Measurements from ENCODE around the gene SLC40A1.

SLC40A1 gene

DNA sequence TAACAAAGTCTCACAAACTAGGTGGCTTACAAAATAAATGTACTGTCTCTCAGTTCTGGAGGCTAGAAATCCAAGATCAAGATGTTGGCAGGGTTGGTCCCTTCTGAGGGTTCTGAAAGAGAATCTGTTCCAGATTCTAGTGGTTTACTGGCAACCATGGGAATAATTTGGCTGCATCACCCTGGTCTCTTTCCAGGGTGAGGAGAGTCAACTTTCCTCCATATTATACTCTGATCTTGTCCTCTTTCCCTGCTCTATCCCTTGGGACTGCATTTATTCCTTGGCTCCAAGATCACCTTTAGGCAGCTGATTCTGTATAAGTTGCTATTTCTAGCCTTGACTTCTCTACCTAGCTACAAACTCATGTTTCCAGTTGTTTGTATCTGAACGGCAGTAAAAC lies 35.2 kb downstream of the SLC40A1 start:
- no peak overlapping the region for H3K4me3 Mint-ChIP-seq
- no peaks in the 10 kb centered on the region for H3K9me3 Mint-ChIP-seq
- no peaks in the 10 kb centered on the region for H3K4me1 Mint-ChIP-seq (ENCODE audit: low read depth)
- no peaks in the 10 kb centered on the region for H3K27me3 Mint-ChIP-seq (ENCODE audit: low read depth)
- no peaks in the 10 kb centered on the region for H3K36me3 Mint-ChIP-seq (ENCODE audit: low read depth)
- H3K27ac Mint-ChIP-seq, result no peak overlapping the region

DNA sequence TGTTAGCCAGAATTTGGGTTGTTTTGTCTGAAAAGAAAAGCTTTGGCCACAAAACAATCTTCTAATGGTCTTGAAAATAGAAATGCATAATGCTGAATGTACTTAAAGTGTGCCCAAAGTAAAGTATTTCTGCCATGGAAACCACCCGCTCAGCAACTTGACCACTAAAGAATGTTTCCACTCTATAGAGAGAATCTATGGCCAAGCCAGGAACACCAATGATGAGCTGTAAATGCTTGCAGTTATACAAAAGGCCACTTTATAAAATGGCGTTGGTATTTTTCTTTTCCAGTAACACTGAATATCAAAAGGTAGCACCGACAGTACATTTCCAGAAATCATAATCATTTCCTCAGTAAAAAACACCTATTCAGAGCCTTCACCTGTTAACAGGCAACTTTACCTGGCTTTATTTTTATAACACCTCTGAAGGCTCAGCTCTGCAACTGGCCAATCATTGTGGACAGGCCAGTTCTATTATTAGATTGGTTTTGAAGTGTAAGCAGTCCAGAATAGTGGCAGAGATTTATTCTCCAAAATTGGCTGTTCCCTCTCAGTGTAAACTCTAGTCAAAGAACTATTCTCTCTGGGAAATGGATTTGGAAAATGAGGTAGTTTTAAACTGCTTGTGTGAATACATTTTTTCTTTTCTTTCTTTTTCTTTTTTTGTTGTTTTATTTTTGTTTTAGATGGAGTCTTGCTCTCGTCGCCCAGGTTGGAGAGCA lies 36.1 kb downstream of the SLC40A1 start:
- no peak overlapping the region for H3K27ac Mint-ChIP-seq
- H3K4me3 Mint-ChIP-seq, result no peak overlapping the region

GRCh38 chr2:189543367-189543766 lies 37.2 kb downstream of the SLC40A1 start:
- H3K4me1 Mint-ChIP-seq (ENCODE audit: low read depth), result no peaks in the 10 kb centered on the region
- no peaks in the 10 kb centered on the region for H3K27me3 Mint-ChIP-seq (ENCODE audit: low read depth)
- H3K9me3 Mint-ChIP-seq, result no peaks in the 10 kb centered on the region
- no peaks in the 10 kb centered on the region for H3K36me3 Mint-ChIP-seq (ENCODE audit: low read depth)
- no peak overlapping the region for H3K27ac Mint-ChIP-seq
- H3K4me3 Mint-ChIP-seq, result no peak overlapping the region

More for the DNA sequence above, 36.1 kb downstream of the SLC40A1 start:
- no peaks in the 10 kb centered on the region for H3K36me3 Mint-ChIP-seq (ENCODE audit: low read depth)
- no peaks in the 10 kb centered on the region for H3K27me3 Mint-ChIP-seq (ENCODE audit: low read depth)
- no peaks in the 10 kb centered on the region for H3K4me1 Mint-ChIP-seq (ENCODE audit: low read depth)
- H3K9me3 Mint-ChIP-seq, result no peaks in the 10 kb centered on the region

- no peaks in the 10 kb centered on the region for H3K27me3 Mint-ChIP-seq (ENCODE audit: low read depth)
- H3K4me3 Mint-ChIP-seq, result no peak overlapping the region
- no peaks in the 10 kb centered on the region for H3K4me1 Mint-ChIP-seq (ENCODE audit: low read depth)
- H3K27ac Mint-ChIP-seq, result no peak overlapping the region
- H3K36me3 Mint-ChIP-seq (ENCODE audit: low read depth), result no peaks in the 10 kb centered on the region
- H3K9me3 Mint-ChIP-seq, result no peaks in the 10 kb centered on the region
Measured at GRCh38 chr2:189542145-189542882, 38.3 kb downstream of the SLC40A1 start.

GRCh38 chr2:189541591-189541990 lies 39.0 kb downstream of the SLC40A1 start:
- H3K9me3 Mint-ChIP-seq, result no peaks in the 10 kb centered on the region
- no peaks in the 10 kb centered on the region for H3K27me3 Mint-ChIP-seq (ENCODE audit: low read depth)
- H3K27ac Mint-ChIP-seq, result no peak overlapping the region
- no peaks in the 10 kb centered on the region for H3K36me3 Mint-ChIP-seq (ENCODE audit: low read depth)
- H3K4me1 Mint-ChIP-seq (ENCODE audit: low read depth), result no peaks in the 10 kb centered on the region
- no peak overlapping the region for H3K4me3 Mint-ChIP-seq

- Mint-ChIP-seq H3K4me3 (no peak overlapping the region), H3K27me3 (ENCODE audit: low read depth) (peaks cover 4% of the 10 kb centered on the region), H3K27ac (no peak overlapping the region), H3K9me3 (no peaks in the 10 kb centered on the region), H3K4me1 (ENCODE audit: low read depth) (no peaks in the 10 kb centered on the region), H3K36me3 (ENCODE audit: low read depth) (no peaks in the 10 kb centered on the region)
Measured at GRCh38 chr2:189540551-189540950, 40.0 kb downstream of the SLC40A1 start.

DNA sequence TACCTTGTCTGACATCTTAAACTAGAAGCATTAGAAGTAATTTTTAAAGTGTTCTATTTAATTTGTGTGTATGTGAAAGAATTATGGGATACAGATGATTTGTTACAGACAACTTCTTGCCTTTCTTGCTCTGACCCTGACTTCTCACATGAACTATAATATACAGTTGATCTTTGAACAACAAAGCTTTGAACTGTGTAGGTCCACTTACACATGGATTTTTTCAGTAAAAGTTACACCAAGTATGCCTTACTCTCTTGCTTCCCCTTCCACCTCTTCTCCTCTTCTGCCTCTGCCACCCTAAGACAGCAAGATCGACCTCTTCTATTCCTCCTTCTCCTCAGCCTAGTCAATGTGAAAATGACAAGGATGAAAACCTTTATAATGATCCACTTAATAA lies 42.2 kb downstream of the SLC40A1 start:
- Mint-ChIP-seq H3K27me3 (ENCODE audit: low read depth) (peaks cover 4% of the 10 kb centered on the region), H3K36me3 (ENCODE audit: low read depth) (no peaks in the 10 kb centered on the region), H3K4me3 (no peak overlapping the region), H3K9me3 (no peaks in the 10 kb centered on the region), H3K4me1 (ENCODE audit: low read depth) (no peaks in the 10 kb centered on the region), H3K27ac (no peak overlapping the region)

DNA sequence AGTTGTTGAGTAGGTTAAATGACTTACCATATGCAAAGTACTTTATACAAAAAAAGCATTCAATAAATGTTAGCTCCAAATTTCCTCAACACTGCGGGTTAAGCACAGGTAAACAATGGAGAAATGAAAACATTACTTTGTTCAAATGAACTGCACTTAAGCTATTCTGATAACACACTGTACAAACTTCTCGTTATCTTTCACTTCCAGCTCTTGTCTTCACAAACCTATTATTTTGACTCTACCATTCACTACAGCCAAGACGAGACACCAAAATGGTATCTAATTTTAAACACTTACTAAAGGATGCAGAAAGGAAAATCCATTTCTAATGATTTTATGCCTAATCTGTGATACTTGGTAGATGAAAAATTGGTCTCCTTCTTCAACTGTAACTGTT lies 43.8 kb downstream of the SLC40A1 start:
- no peaks in the 10 kb centered on the region for H3K36me3 Mint-ChIP-seq (ENCODE audit: low read depth)
- H3K27me3 Mint-ChIP-seq (ENCODE audit: low read depth), result peaks cover 4% of the 10 kb centered on the region
- no peaks in the 10 kb centered on the region for H3K9me3 Mint-ChIP-seq
- no peak overlapping the region for H3K4me3 Mint-ChIP-seq
- H3K4me1 Mint-ChIP-seq (ENCODE audit: low read depth), result no peaks in the 10 kb centered on the region
- H3K27ac Mint-ChIP-seq, result no peak overlapping the region

DNA sequence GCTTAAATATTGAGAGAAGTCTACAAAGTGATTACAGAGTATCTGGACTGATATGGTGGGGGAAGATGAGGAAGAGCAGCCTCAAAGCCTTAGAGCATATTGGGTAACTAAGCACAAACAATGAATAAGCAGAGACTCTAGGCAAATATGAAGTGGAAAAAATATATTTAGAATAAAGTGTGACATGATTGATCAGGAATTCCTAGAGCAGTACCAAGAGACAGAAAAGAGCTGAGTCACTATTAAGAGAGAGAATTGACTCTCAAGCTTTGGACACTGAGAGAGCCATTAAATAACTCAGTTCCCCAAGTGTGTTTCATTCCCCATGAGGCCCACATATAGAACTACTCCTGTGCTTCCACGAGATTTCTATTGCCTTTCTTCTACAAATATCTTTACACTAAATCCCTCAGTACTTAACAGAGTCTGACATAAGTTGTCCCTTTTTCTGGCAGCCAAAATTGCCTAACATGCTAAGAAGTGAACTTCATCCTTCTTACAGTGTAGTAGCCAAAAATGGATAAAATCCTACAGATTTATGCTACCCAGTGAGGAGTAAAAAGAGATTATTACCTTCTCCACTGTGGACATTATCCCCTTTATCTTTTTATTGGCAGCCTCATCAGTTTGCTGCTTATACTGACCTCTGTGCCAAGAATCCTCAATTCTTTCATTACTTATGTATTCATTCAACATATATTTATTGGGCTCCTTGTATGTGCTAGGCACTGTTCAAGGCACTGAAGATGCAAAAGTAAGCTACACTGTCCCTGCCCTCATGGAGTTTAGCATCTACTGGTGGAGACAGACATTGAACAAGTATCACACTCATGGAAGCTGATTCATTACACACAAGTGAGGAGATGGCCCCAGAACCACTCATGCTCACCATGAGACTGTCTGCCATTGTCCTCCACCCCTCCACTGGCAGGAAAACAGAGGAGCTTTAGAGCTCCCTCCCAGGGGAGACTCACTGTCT lies 45.4 kb downstream of the SLC40A1 start:
- Mint-ChIP-seq H3K4me3 (no peak overlapping the region), H3K4me1 (ENCODE audit: low read depth) (no peaks in the 10 kb centered on the region), H3K27ac (no peak overlapping the region), H3K9me3 (no peaks in the 10 kb centered on the region), H3K36me3 (ENCODE audit: low read depth) (no peaks in the 10 kb centered on the region), H3K27me3 (ENCODE audit: low read depth) (peaks cover 4% of the 10 kb centered on the region)

DNA sequence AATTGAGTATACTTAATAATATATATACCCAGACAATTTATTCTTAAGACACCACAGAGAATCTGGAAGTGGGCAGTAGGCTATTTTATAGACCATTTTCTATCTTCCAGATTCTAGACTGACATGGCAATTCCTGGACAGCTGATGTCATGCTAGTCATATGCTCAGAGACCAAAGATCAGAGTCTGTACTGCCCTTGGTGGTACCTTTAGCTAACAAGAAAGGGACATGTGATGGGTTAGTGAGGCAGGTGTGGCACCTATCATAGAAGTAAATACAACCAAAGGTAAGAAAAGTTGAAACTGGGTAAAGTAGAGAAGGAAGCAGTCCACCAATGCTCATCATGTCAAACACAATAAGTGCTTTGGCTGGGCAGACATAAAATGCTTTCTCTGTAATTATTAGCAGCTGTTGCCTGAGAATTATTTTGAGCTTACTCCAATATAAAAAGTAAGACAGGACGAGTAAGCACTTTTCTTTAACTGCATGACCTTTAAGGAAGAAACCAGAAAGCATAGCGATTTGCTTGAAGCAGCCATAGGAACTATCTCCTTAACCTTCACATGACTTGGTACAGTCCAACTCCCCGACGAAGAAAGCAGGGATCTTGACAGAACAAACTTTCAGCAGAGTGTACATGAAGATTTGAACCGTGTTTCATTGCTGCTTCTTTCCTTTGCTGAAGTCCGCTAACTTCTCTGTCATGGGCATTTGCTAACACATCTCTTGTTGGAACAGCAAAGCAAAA lies 47.1 kb downstream of the SLC40A1 start:
- no peak overlapping the region for H3K27ac Mint-ChIP-seq
- H3K4me3 Mint-ChIP-seq, result no peak overlapping the region
- no peaks in the 10 kb centered on the region for H3K9me3 Mint-ChIP-seq
- no peaks in the 10 kb centered on the region for H3K4me1 Mint-ChIP-seq (ENCODE audit: low read depth)
- H3K36me3 Mint-ChIP-seq (ENCODE audit: low read depth), result no peaks in the 10 kb centered on the region
- peaks cover 4% of the 10 kb centered on the region for H3K27me3 Mint-ChIP-seq (ENCODE audit: low read depth)

DNA sequence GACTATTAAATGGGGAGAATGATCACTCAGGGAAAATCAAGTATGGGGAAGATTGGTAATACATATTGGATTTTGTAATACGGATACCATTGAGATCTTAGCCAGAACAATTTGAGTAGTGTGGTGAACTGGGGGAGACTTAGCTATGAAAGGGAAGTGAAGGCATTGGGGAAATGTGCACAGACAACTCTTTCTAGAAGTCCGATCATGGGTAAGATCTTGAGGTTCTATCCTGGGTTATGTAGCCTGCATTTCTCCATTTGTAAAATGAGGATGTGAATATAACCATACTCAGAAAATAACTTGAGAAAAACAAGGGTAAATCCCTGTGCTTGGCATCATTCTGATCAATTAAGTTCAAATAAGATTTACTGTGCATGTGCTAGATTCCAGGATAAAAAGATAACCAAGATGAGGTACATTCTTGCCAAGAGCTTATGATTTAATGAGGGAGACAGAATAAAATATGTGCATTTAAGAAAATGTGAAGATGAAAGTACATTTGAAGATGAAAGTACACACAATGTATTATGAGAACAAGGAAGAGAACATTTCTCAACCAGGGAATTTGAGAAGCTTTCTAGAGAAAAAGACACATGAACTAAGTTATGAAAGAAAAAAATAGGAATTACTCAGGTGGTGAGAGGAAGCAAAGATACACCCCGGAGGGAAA lies 49.5 kb downstream of the SLC40A1 start:
- Mint-ChIP-seq H3K27me3 (ENCODE audit: low read depth) (peaks cover 5% of the 10 kb centered on the region), H3K36me3 (ENCODE audit: low read depth) (no peaks in the 10 kb centered on the region), H3K27ac (no peak overlapping the region), H3K9me3 (no peaks in the 10 kb centered on the region), H3K4me3 (no peak overlapping the region), H3K4me1 (ENCODE audit: low read depth) (no peaks in the 10 kb centered on the region)

GRCh38 chr2:189528617-189529016 lies 52.0 kb downstream of the SLC40A1 start:
- Mint-ChIP-seq H3K27me3 (ENCODE audit: low read depth) (peaks cover 4% of the 10 kb centered on the region), H3K4me3 (no peak overlapping the region), H3K36me3 (ENCODE audit: low read depth) (no peaks in the 10 kb centered on the region), H3K9me3 (no peaks in the 10 kb centered on the region), H3K27ac (no peak overlapping the region), H3K4me1 (ENCODE audit: low read depth) (no peaks in the 10 kb centered on the region)

DNA sequence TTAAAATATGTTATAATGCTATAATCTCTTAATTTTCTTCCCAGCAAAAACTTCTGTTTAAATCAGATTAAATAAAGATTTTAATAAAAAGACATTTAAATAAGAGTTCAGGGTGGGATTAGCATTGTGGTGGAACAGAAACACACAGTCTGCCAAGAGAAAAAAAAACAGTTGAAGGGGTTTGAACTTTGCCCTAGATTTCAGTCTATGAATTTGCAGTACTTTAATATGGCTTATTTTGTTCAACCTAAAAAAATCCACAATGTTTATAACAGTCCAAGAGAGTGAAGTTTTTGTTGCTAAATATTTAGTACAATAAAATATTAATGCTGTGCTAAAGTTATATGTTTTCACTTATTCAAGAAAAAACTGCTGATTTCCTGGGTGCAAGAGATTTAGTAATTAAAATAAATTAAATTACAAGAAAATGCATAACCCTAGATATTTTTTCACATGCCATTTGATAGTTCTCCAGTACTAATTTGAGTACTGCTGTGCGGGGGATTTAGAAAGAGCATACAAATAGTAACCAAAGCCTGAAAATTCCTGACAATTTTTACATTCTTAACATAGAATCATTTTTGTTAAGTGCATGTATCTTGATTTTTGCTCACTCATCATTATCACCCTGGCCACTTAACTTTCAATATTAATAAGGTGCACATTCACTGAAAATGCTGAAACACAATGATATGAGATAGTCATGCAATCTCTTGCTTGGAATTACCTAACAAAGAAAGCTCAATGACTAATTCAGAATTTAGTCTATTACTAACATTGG lies 52.6 kb downstream of the SLC40A1 start:
- peaks cover 4% of the 10 kb centered on the region for H3K27me3 Mint-ChIP-seq (ENCODE audit: low read depth)
- H3K4me3 Mint-ChIP-seq, result no peak overlapping the region
- H3K4me1 Mint-ChIP-seq (ENCODE audit: low read depth), result no peaks in the 10 kb centered on the region
- H3K36me3 Mint-ChIP-seq (ENCODE audit: low read depth), result no peaks in the 10 kb centered on the region
- H3K27ac Mint-ChIP-seq, result no peak overlapping the region
- no peaks in the 10 kb centered on the region for H3K9me3 Mint-ChIP-seq
